Activated B cell treated with CpG ODN at 0.5 μM for 24 hours (primary cell): Measurements from ENCODE around the gene SLC6A5. TPM values are rescaled to one million over a fixed set of nuclear protein-coding genes. Genes with fewer than 3 reads are reported as not detected.

Experiments used
- ATAC-seq: fragments of 200-7000 bp; cut with Tn5 transposase; one replicate; pipeline ENCODE4 v1.10.0; 2021; ENCODE audit warnings: low read depth, mild to moderate bottlenecking, moderate library complexity
- CTCF ChIA-PET: fragments of 350-600 bp; sonication (Branson Sonifier 250); formaldehyde crosslinking; loops from one replicate; lab custom pipeline; 2021; ENCODE audit warnings: antibody characterized with exemption; lab: Charles Lee
- POLR2A ChIA-PET: fragments of 350-600 bp; sonication (Branson Sonifier 250); formaldehyde crosslinking; loops from one replicate; lab custom pipeline; 2021; ENCODE audit warnings: antibody characterized with exemption; lab: Charles Lee
- DNase-seq: peaks from one replicate; pipeline ENCODE4 v3.0.0; 2022
- H3K27ac Mint-ChIP-seq: one replicate; pipeline ENCODE4 v1.8.0; 2020; ENCODE audit warnings: mixed read lengths
- H3K27me3 Mint-ChIP-seq: one replicate; pipeline ENCODE4 v1.8.0; 2021; ENCODE audit warnings: mixed read lengths
- H3K36me3 Mint-ChIP-seq: one replicate; pipeline ENCODE4 v1.8.0; 2021; ENCODE audit warnings: low read depth, mixed read lengths
- H3K4me1 Mint-ChIP-seq: one replicate; pipeline ENCODE4 v1.8.0; 2021; ENCODE audit warnings: mixed read lengths
- H3K4me3 Mint-ChIP-seq: one replicate; pipeline ENCODE4 v1.8.0; 2020; ENCODE audit warnings: mild to moderate bottlenecking, mixed read lengths
- H3K9me3 Mint-ChIP-seq: one replicate; pipeline ENCODE4 v1.8.0; 2020; ENCODE audit warnings: mixed read lengths
- intact Hi-C: fragments of 100-400 bp; cut with micrococcal nuclease; formaldehyde crosslinking; loops from one replicate; pipeline ENCODE4 v1.15.1; 2024
- total RNA-seq: library from RNA; stranded (reverse); gene quantifications from 2 replicates; pipeline ENCODE4 v1.2.3, GENCODE V29; 2022
- TF ChIP-seq, protein P1 (sequence below): fragments of 200-600 bp; IDR thresholded peaks from one replicate; pipeline ENCODE4 v1.8.0; 2022; ENCODE audit warnings: antibody characterized with exemption, mild to moderate bottlenecking

The SLC6A5 gene
- total RNA-seq, 1 donor from 2014 or later = not detected

DNA sequence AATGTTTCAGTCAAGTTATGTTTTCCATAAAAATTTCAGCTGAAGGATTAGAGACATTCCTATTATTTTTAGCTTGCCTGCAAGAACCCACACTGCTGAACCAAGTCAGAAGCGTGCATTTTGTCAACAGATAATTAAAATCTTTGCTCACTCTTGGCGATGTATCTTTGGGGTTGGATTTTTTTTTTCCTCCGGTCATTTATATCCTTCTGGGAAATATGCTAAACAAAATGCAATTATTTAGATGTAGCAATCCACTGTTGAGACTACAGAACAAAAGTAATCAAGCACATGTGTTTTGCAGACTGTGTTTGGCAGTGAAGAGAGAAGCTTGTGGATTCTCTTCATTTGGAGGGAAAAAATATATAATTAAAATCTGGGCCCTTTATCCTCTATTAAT, 54.6 kb downstream of the SLC6A5 start:
- Mint-ChIP-seq H3K4me1 (no peaks in the 10 kb centered on the region), H3K36me3 (no peaks in the 10 kb centered on the region), H3K27me3 (peaks cover 14% of the 10 kb centered on the region), H3K27ac (no peak overlapping the region), H3K9me3 (no peaks in the 10 kb centered on the region), H3K4me3 (no peak overlapping the region)
- ChIA-PET POLR2A (no interaction called here), CTCF (no interaction called here)
- ATAC-seq (no peak), DNase-seq (no peak)
- TF ChIP-seq, protein P1, sequence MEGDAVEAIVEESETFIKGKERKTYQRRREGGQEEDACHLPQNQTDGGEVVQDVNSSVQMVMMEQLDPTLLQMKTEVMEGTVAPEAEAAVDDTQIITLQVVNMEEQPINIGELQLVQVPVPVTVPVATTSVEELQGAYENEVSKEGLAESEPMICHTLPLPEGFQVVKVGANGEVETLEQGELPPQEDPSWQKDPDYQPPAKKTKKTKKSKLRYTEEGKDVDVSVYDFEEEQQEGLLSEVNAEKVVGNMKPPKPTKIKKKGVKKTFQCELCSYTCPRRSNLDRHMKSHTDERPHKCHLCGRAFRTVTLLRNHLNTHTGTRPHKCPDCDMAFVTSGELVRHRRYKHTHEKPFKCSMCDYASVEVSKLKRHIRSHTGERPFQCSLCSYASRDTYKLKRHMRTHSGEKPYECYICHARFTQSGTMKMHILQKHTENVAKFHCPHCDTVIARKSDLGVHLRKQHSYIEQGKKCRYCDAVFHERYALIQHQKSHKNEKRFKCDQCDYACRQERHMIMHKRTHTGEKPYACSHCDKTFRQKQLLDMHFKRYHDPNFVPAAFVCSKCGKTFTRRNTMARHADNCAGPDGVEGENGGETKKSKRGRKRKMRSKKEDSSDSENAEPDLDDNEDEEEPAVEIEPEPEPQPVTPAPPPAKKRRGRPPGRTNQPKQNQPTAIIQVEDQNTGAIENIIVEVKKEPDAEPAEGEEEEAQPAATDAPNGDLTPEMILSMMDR = no peak
- intact Hi-C loops = no loop called here

GRCh38 chr11:20656901-20657300, 57.5 kb downstream of the SLC6A5 start:
- peaks cover 14% of the 10 kb centered on the region for H3K27me3 Mint-ChIP-seq
- TF ChIP-seq, protein P1 = no peak
- DNase-seq = no peak
- intact Hi-C loops = no loop called here
- POLR2A ChIA-PET = no interaction called here
- ATAC-seq = no peak
- CTCF ChIA-PET = interaction anchor here (1.5 kb wide), 1 partner anchor 9 kb away, joined by 7 read pairs; no protein-coding TSS in a partner anchor
- no peaks in the 10 kb centered on the region for H3K9me3 Mint-ChIP-seq
- H3K4me3 Mint-ChIP-seq = no peak overlapping the region
- no peak overlapping the region for H3K27ac Mint-ChIP-seq
- no peaks in the 10 kb centered on the region for H3K4me1 Mint-ChIP-seq
- H3K36me3 Mint-ChIP-seq = no peaks in the 10 kb centered on the region

DNA sequence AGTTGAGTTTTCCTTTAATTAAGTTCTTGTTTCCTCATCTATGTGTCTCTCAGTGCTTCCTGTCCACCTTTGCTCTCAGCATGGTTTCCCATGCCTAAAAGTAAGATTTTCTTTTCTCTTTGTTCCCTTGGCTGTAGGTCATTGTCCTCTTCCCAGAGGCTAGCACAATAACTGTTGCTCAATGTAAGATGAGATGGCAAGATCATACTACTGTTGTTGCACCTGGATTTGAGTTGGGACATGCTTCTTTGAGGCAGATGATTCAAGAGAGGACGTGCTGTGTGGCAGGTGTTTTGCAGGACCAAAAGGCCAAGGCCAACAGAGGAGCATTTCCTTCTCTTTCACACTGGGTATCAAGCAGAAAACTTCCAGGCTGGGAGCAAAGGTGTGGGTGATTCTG, 58.7 kb downstream of the SLC6A5 start:
- ChIA-PET POLR2A (no interaction called here), CTCF (no interaction called here)
- DNase-seq (no peak), ATAC-seq (no peak)
- TF ChIP-seq, protein P1 = no peak
- Mint-ChIP-seq H3K4me1 (no peaks in the 10 kb centered on the region), H3K27ac (no peak overlapping the region), H3K4me3 (no peak overlapping the region), H3K9me3 (peaks cover 6% of the 10 kb centered on the region), H3K36me3 (no peaks in the 10 kb centered on the region), H3K27me3 (peaks cover 14% of the 10 kb centered on the region)
- intact Hi-C loops = no loop called here

- TF ChIP-seq, protein P1 = no peak
- no peaks in the 10 kb centered on the region for H3K36me3 Mint-ChIP-seq
- ChIA-PET POLR2A (no interaction called here), CTCF (no interaction called here)
- H3K9me3 Mint-ChIP-seq = peaks cover 6% of the 10 kb centered on the region
- no peaks in the 10 kb centered on the region for H3K4me1 Mint-ChIP-seq
- DNase-seq = no peak
- no peak overlapping the region for H3K27ac Mint-ChIP-seq
- H3K4me3 Mint-ChIP-seq = no peak overlapping the region
- peaks cover 7% of the 10 kb centered on the region for H3K27me3 Mint-ChIP-seq
- no peak for ATAC-seq
- intact Hi-C loops = no loop called here
These were observed 62.0 kb downstream of the SLC6A5 start for GRCh38 chr11:20661445-20661844.

- peaks cover 6% of the 10 kb centered on the region for H3K9me3 Mint-ChIP-seq
- H3K27ac Mint-ChIP-seq = no peak overlapping the region
- ChIA-PET POLR2A (no interaction called here), CTCF (no interaction called here)
- H3K4me1 Mint-ChIP-seq = no peaks in the 10 kb centered on the region
- ATAC-seq = no peak
- no peak overlapping the region for H3K4me3 Mint-ChIP-seq
- H3K36me3 Mint-ChIP-seq = no peaks in the 10 kb centered on the region
- H3K27me3 Mint-ChIP-seq = peaks cover 9% of the 10 kb centered on the region
- no peak for DNase-seq
- TF ChIP-seq, protein P1 = no peak
- intact Hi-C loops = no loop called here
These were observed 62.4 kb downstream of the SLC6A5 start for GRCh38 chr11:20661850-20662249.
